Sigmoid colon (tissue), 7 donors: Measurements from ENCODE around the gene PRKG1. TPM values are rescaled to one million over a fixed set of nuclear protein-coding genes. Genes with fewer than 3 reads are reported as not detected.

Source experiments
- DNase-seq: peaks from one replicate; pipeline ENCODE4 v3.0.0-alpha.2; 2019
- H3K27ac ChIP-seq, 4 donors: fragments of 200-600 bp; sonication (generic); one replicate each; pipeline ENCODE4 v1.5.1; 2016 to 2019; ENCODE audit warnings: mild to moderate bottlenecking in 1 of 4
- H3K27me3 ChIP-seq, 3 donors: fragments of 200-600 bp; sonication (generic); one replicate each; pipeline ENCODE4 v1.5.1; 2019; ENCODE audit warnings: mild to moderate bottlenecking in 1 of 3
- H3K36me3 ChIP-seq, 4 donors: fragments of 200-600 bp; sonication (generic); one replicate each; pipeline ENCODE4 v1.5.1; 2016 to 2019
- H3K4me1 ChIP-seq, 4 donors: fragments of 200-600 bp; sonication (generic); one replicate each; pipeline ENCODE4 v1.5.1; 2017 to 2019
- H3K4me3 ChIP-seq, 4 donors: fragments of 200-600 bp; sonication (generic); one replicate each; pipeline ENCODE4 v1.5.1; 2017 to 2019; ENCODE audit warnings: mild to moderate bottlenecking in 2 of 4, moderate library complexity in 1 of 4
- H3K9me3 ChIP-seq, 4 donors: fragments of 200-600 bp in 3 of 4; sonication (generic) in 3 of 4; one replicate each; pipeline versions ENCODE4 v1.5.1 to v1.6.1; 2013 to 2019
- EP300 ChIP-seq, 4 donors: sonication (generic); formaldehyde crosslinking; IDR thresholded peaks; one replicate each; pipeline ENCODE4 v1.6.1; 2017; ENCODE audit warnings: antibody characterized with exemption in 4 of 4
- POLR2A ChIP-seq, 2 donors: fragments of 450-650 bp; IDR thresholded peaks; one replicate each; pipeline ENCODE4 v1.6.1; 2016; ENCODE audit warnings: antibody characterized with exemption in 2 of 2, mild to moderate bottlenecking in 2 of 2, moderate library complexity in 2 of 2
- POLR2AphosphoS5 ChIP-seq, 4 donors: sonication (generic); formaldehyde crosslinking; IDR thresholded peaks; one replicate each; pipeline ENCODE4 v1.6.1; 2017; ENCODE audit warnings: antibody characterized with exemption in 4 of 4
- WGBS, 2 donors: extraction: QIAGEN DNeasy Blood & Tissue Kit; methylation state at CpG; one replicate each; pipeline ENCODE4 v1.1.7; 2013; 5-methylcytosine and 5-hydroxymethylcytosine counted together
- intact Hi-C: fragments of 100-400 bp; cut with DNase I; formaldehyde crosslinking; loops from one replicate; pipeline ENCODE4 v1.15.1; 2023
- polyA plus RNA-seq, 3 donors: library from polyadenylated mRNA; stranded (reverse); fragments of 200-250 nt; gene quantifications; one replicate each; pipeline ENCODE4 v1.2.3, GENCODE V29; 2013
- total RNA-seq, 4 donors: library from RNA; depleted of rRNA; stranded (reverse); fragments of >200 nt; gene quantifications; one replicate each; pipeline ENCODE4 v1.1.0, GENCODE V29; 2016
- TF ChIP-seq, protein P1 (sequence below), 4 experiments: fragments of 450-650 bp in 3 of 4; fragments of 200-600 bp in 1 of 4; IDR thresholded peaks; one replicate each; pipeline ENCODE4 v1.5.1; 2016 to 2019; ENCODE audit warnings: antibody characterized with exemption in 4 of 4, mild to moderate bottlenecking in 3 of 4, moderate library complexity in 2 of 4
- donor health status: healthy with polysubstance abuse.
- donor health status: Bipolar disorder and iron deficiency.
- donor health status: healthy.

PRKG1 gene
- total and polyA plus RNA-seq, 7 donors: 3.7 to 92.9 (median 60.2) TPM

DNA sequence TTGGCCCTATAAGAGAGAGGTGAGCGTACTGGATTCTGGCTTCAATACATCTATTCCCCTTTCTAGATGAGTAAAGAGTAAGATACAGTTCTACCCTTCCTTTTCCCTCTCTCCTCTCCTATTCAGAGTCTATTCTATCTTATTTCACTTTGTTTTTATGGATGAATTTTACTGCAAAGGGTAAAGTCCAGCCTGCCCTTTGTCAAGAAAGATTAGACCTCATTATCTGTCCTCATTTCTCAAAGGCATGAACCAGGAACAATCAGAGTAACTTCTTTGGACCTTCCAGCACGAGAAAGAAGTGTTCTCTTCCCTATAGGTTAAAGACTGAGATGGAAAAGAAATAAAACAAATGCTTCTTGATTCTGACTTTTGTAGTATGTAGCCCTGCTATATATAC is 239.0 kb downstream of the PRKG1 start:
- Histone ChIP-seq H3K9me3 (no peaks in the 10 kb centered on the region), H3K27me3 (no peaks in the 10 kb centered on the region), H3K36me3 (no peaks in the 10 kb centered on the region), H3K27ac (no peak overlapping the region), H3K4me3 (no peak overlapping the region), H3K4me1 (peaks cover 0 to 21% (median 8%) of the 10 kb centered on the region in 4 donors)
- 22 to 63% methylated on average over 2 of the region's 2 CpGs for WGBS, 2 donors
- intact Hi-C loops: no loop called here
- DNase-seq: no peak
- TF ChIP-seq POLR2A (IDR thresholded peaks at IDR 0.05) (no peak), POLR2AphosphoS5 (IDR thresholded peaks at IDR 0.05) (no peak), EP300 (IDR thresholded peaks at IDR 0.05) (no peak)
- TF ChIP-seq, protein P1, sequence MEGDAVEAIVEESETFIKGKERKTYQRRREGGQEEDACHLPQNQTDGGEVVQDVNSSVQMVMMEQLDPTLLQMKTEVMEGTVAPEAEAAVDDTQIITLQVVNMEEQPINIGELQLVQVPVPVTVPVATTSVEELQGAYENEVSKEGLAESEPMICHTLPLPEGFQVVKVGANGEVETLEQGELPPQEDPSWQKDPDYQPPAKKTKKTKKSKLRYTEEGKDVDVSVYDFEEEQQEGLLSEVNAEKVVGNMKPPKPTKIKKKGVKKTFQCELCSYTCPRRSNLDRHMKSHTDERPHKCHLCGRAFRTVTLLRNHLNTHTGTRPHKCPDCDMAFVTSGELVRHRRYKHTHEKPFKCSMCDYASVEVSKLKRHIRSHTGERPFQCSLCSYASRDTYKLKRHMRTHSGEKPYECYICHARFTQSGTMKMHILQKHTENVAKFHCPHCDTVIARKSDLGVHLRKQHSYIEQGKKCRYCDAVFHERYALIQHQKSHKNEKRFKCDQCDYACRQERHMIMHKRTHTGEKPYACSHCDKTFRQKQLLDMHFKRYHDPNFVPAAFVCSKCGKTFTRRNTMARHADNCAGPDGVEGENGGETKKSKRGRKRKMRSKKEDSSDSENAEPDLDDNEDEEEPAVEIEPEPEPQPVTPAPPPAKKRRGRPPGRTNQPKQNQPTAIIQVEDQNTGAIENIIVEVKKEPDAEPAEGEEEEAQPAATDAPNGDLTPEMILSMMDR (IDR thresholded peaks at IDR 0.05): no peak

- H3K4me3 ChIP-seq: no peak overlapping the region
- no peaks in the 10 kb centered on the region for H3K27me3 ChIP-seq
- TF ChIP-seq POLR2AphosphoS5 (IDR thresholded peaks at IDR 0.05): no peak
- TF ChIP-seq EP300 (IDR thresholded peaks at IDR 0.05): no peak
- TF ChIP-seq, protein P1 (IDR thresholded peaks at IDR 0.05): no peak
- 71 to 87% methylated on average over 3 of the region's 3 CpGs for WGBS, 2 donors
- no peaks in the 10 kb centered on the region for H3K36me3 ChIP-seq
- intact Hi-C loops: no loop called here
- H3K9me3 ChIP-seq: no peaks in the 10 kb centered on the region
- H3K4me1 ChIP-seq: peaks cover 0 to 20% (median 8%) of the 10 kb centered on the region in 4 donors
- no peak overlapping the region for H3K27ac ChIP-seq
- no peak for DNase-seq
Observed at GRCh38 chr10:51313773-51314478, 239.6 kb downstream of the PRKG1 start.

DNA sequence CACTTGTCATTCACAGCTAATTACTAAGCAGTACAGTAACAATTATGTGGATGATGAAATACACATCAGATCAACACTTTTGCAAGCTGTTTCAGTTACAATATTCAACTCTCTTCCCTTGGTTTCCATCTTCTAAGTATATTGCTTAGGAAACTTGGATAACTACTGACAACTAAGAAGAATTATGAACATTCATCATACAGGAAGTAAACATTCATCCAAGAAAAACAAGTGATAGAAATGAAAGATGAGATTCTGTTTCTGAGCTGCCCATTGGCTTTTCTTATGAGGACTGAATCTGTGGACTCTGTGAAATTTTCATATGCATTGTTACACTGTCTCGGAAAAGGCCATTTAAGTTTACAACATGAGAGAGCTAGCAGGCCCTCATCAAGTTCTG is 240.2 kb downstream of the PRKG1 start:
- peaks cover 0 to 20% (median 8%) of the 10 kb centered on the region in 4 donors for H3K4me1 ChIP-seq
- TF ChIP-seq, protein P1 (IDR thresholded peaks at IDR 0.05): no peak
- TF ChIP-seq EP300 (IDR thresholded peaks at IDR 0.05) (no peak), POLR2AphosphoS5 (IDR thresholded peaks at IDR 0.05) (no peak), POLR2A (IDR thresholded peaks at IDR 0.05) (no peak)
- no peak for DNase-seq
- no peaks in the 10 kb centered on the region for H3K27me3 ChIP-seq
- intact Hi-C loops: no loop called here
- no peak overlapping the region for H3K4me3 ChIP-seq
- no peaks in the 10 kb centered on the region for H3K9me3 ChIP-seq
- WGBS, 2 donors: 82 to 89% methylated on average over 1 of the region's 1 CpG
- no peaks in the 10 kb centered on the region for H3K36me3 ChIP-seq
- no peak overlapping the region for H3K27ac ChIP-seq

- H3K4me3 ChIP-seq: no peak overlapping the region
- no peak for TF ChIP-seq EP300 (IDR thresholded peaks at IDR 0.05)
- TF ChIP-seq POLR2A (IDR thresholded peaks at IDR 0.05): no peak
- TF ChIP-seq POLR2AphosphoS5 (IDR thresholded peaks at IDR 0.05): no peak
- TF ChIP-seq, protein P1 (IDR thresholded peaks at IDR 0.05): no peak
Observed at GRCh38 chr10:51318399-51319172, 244.3 kb downstream of the PRKG1 start.

More at GRCh38 chr10:51318399-51319172, 244.3 kb downstream of the PRKG1 start:
- WGBS, 2 donors: 83 to 92% methylated on average over 2 of the region's 2 CpGs
- Histone ChIP-seq H3K36me3 (no peaks in the 10 kb centered on the region), H3K9me3 (no peaks in the 10 kb centered on the region), H3K4me1 (peaks cover 0 to 24% (median 6%) of the 10 kb centered on the region in 4 donors), H3K27me3 (no peaks in the 10 kb centered on the region), H3K27ac (no peak overlapping the region)
- no peak for DNase-seq
- intact Hi-C loops: no loop called here
